MM.1S (cell line): ENCODE data around the gene RPAP3.

Source experiments
- DNase-seq: peaks from one replicate; pipeline ENCODE4 v3.0.0-alpha.2; 2015
- H2AFZ ChIP-seq: fragments of 300-600 bp; sonication (generic); 2 replicates; pipeline ENCODE4 v1.6.0; 2016; ENCODE audit warnings: antibody characterized with exemption, low read length
- H3F3A ChIP-seq: fragments of 300-600 bp; sonication (generic); 2 replicates; pipeline ENCODE4 v1.6.1; 2016; ENCODE audit warnings: mild to moderate bottlenecking, antibody characterized with exemption, low read length, moderate library complexity, mixed read lengths; ENCODE audit not compliant: insufficient read depth
- H3K27ac ChIP-seq: fragments of 300-600 bp; sonication (generic); 2 replicates; pipeline ENCODE4 v1.5.1; 2016; ENCODE audit warnings: mild to moderate bottlenecking, low read length
- H3K27me3 ChIP-seq: fragments of 300-600 bp; sonication (generic); replicated peaks from 2 replicates; pipeline ENCODE4 v1.6.0; 2016; ENCODE audit warnings: low read length; ENCODE audit not compliant: insufficient read depth
- H3K36me3 ChIP-seq: fragments of 300-600 bp; sonication (generic); replicated peaks from 2 replicates; pipeline ENCODE4 v1.6.1; 2016; ENCODE audit warnings: mild to moderate bottlenecking, low read length, mixed read lengths; ENCODE audit not compliant: insufficient read depth
- H3K4me1 ChIP-seq: fragments of 300-600 bp; sonication (generic); 2 replicates; pipeline ENCODE4 v1.6.1; 2016; ENCODE audit warnings: low read length, mixed read lengths
- H3K4me2 ChIP-seq: fragments of 300-600 bp; sonication (generic); 2 replicates; pipeline ENCODE4 v1.6.0; 2016; ENCODE audit warnings: low read depth, low read length
- H3K4me3 ChIP-seq: fragments of 300-600 bp; sonication (generic); 2 replicates; pipeline ENCODE4 v1.5.1; 2016; ENCODE audit warnings: low read length, mixed read lengths
- H3K79me2 ChIP-seq: fragments of 300-600 bp; sonication (generic); 2 replicates; pipeline ENCODE4 v1.6.1; 2016; ENCODE audit warnings: mixed run types, low read length, mixed read lengths
- H3K9ac ChIP-seq: fragments of 300-600 bp; sonication (generic); 2 replicates; pipeline ENCODE4 v1.6.1; 2016; ENCODE audit warnings: low read length, mixed read lengths
- H3K9me2 ChIP-seq: fragments of 300-600 bp; sonication (generic); replicated peaks from 2 replicates; pipeline ENCODE4 v1.6.1; 2016; ENCODE audit warnings: mild to moderate bottlenecking, low read length, mixed read lengths; ENCODE audit not compliant: insufficient read depth
- H3K9me3 ChIP-seq: fragments of 300-600 bp; sonication (generic); replicated peaks from 2 replicates; pipeline ENCODE4 v1.6.1; 2016; ENCODE audit warnings: mild to moderate bottlenecking, low read length, mixed read lengths; ENCODE audit not compliant: insufficient read depth
- H4K20me1 ChIP-seq: fragments of 300-600 bp; sonication (generic); 2 replicates; pipeline ENCODE4 v1.6.1; 2016; ENCODE audit warnings: mild to moderate bottlenecking, low read length, moderate library complexity, mixed read lengths; ENCODE audit not compliant: insufficient read depth
- EZH2 ChIP-seq: fragments of 300-600 bp; sonication (generic); optimal IDR thresholded peaks from 2 replicates; pipeline ENCODE3; 2017; ENCODE audit warnings: low read depth, mild to moderate bottlenecking, antibody characterized with exemption, low read length, mixed read lengths
- EZH2phosphoT487 ChIP-seq: fragments of 300-600 bp; sonication (generic); IDR thresholded peaks from 2 replicates; pipeline ENCODE4 v1.6.1; 2018; ENCODE audit warnings: antibody characterized with exemption, low read length
- TF ChIP-seq, protein P1 (sequence below): fragments of 300-600 bp; sonication (generic); IDR thresholded peaks from 2 replicates; pipeline ENCODE4 v1.5.1; 2016; ENCODE audit warnings: antibody characterized with exemption, low read length, mixed read lengths

Gene RPAP3

DNA sequence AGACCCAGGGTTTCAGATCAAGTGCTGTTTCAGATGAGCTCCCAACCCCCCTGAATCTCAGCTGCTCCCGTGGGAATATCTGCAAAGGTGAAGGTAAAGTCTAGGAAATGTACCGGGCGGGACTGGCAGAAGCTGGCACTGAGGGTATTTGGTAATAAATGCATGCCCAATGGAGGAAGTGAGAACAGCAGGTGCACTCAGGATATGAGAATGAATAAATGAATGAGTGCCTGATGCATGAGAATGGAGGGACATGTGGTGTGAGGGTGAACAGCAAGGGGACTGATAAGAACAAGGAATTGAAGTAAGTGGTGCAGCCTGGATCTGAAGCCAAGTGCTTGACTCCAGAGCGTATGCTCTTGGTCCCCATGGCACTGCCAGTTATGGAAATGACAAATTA, 41.3 kb upstream of the RPAP3 start:
- Histone ChIP-seq H3K4me2 (peak overlapping the region; percentile 18; the same call in 1 of the 2 replicates), H2AFZ (no peak overlapping the region), H3K9me2 (no peaks in the 10 kb centered on the region), H3K36me3 (no peaks in the 10 kb centered on the region), H3F3A (no peaks in the 10 kb centered on the region; the same call in 1 of the 2 replicates), H3K27me3 (no peaks in the 10 kb centered on the region), H3K9ac (no peak overlapping the region), H3K9me3 (no peaks in the 10 kb centered on the region), H3K4me3 (no peak overlapping the region), H3K4me1 (peaks cover 19% of the 10 kb centered on the region), H3K79me2 (no peaks in the 10 kb centered on the region), H4K20me1 (no peaks in the 10 kb centered on the region), H3K27ac (peak overlapping the region; percentile 23; the same call in 1 of the 2 replicates)
- DNase-seq: peak; percentile 35
- TF ChIP-seq, protein P1, sequence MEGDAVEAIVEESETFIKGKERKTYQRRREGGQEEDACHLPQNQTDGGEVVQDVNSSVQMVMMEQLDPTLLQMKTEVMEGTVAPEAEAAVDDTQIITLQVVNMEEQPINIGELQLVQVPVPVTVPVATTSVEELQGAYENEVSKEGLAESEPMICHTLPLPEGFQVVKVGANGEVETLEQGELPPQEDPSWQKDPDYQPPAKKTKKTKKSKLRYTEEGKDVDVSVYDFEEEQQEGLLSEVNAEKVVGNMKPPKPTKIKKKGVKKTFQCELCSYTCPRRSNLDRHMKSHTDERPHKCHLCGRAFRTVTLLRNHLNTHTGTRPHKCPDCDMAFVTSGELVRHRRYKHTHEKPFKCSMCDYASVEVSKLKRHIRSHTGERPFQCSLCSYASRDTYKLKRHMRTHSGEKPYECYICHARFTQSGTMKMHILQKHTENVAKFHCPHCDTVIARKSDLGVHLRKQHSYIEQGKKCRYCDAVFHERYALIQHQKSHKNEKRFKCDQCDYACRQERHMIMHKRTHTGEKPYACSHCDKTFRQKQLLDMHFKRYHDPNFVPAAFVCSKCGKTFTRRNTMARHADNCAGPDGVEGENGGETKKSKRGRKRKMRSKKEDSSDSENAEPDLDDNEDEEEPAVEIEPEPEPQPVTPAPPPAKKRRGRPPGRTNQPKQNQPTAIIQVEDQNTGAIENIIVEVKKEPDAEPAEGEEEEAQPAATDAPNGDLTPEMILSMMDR: 0 out of 2 replicates have a peak, but pooled peaks have one; percentile 4
- TF ChIP-seq EZH2phosphoT487: no peak

DNA sequence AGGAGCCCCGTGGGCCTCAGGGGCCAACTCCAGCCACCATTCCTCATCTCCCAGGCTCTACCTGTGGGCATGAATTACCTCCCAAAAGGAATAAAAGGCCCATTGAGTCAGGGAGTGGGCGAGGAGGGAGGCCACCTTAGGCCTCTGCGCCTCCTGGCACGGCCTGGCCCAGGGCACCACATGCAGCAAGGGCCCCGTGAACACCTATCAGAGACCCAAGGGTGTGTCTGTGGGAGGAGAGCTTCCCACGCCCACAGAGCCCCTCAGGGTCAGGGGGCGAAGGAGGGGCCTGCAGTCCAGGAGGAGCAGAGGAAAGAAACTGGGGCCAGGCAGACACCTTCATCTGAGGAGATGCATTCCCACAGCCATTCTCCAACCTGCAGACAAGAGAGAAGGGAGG, 40.7 kb upstream of the RPAP3 start:
- Histone ChIP-seq H3K27ac (peak overlapping the region; percentile 23; the same call in 1 of the 2 replicates), H3K79me2 (no peaks in the 10 kb centered on the region), H2AFZ (no peak overlapping the region), H3K4me2 (peak overlapping the region; percentile 18; the same call in 1 of the 2 replicates), H3K9me3 (no peaks in the 10 kb centered on the region), H3K9me2 (no peaks in the 10 kb centered on the region), H3F3A (peaks cover 5% of the 10 kb centered on the region; the same call in 1 of the 2 replicates), H3K27me3 (no peaks in the 10 kb centered on the region), H4K20me1 (no peaks in the 10 kb centered on the region), H3K4me1 (peaks cover 24% of the 10 kb centered on the region), H3K4me3 (no peak overlapping the region), H3K9ac (no peak overlapping the region), H3K36me3 (no peaks in the 10 kb centered on the region)
- DNase-seq: no peak
- TF ChIP-seq EZH2phosphoT487: no peak
- TF ChIP-seq EZH2: no peak
- TF ChIP-seq, protein P1: no peak

DNA sequence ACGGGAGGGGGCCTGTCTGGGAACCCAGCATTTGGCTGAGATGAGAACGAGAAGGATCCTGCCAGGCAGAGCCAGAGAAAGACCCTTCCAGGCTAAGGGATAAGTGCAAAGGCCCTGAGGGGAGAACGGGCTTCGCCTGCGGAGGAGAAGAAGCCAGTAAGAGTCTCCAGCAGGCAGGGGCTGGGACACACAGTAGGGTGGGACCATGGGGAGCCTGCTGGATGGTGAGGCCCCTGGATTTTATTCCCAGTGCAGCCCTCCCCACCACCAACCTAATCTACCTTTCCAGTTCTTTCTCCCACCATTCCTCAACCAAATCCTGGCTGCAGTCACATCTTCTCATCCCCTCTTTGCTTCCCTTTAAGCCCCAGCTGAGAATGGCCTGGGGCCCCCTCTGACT, 40.2 kb upstream of the RPAP3 start:
- H3K9me2 ChIP-seq: no peaks in the 10 kb centered on the region
- no peaks in the 10 kb centered on the region for H3K27me3 ChIP-seq
- no peak overlapping the region for H3K4me3 ChIP-seq
- no peak overlapping the region for H3K27ac ChIP-seq
- no peaks in the 10 kb centered on the region for H3K36me3 ChIP-seq
- H3K79me2 ChIP-seq: no peaks in the 10 kb centered on the region
- peaks cover 5% of the 10 kb centered on the region; the same call in 1 of the 2 replicates for H3F3A ChIP-seq
- TF ChIP-seq, protein P1: no peak
- TF ChIP-seq EZH2 (no peak), EZH2phosphoT487 (no peak)
- no peak overlapping the region for H2AFZ ChIP-seq
- no peaks in the 10 kb centered on the region for H4K20me1 ChIP-seq
- DNase-seq: no peak
- no peak overlapping the region for H3K9ac ChIP-seq
- no peak overlapping the region for H3K4me2 ChIP-seq
- peaks cover 28% of the 10 kb centered on the region for H3K4me1 ChIP-seq
- H3K9me3 ChIP-seq: no peaks in the 10 kb centered on the region
